GM18519 (cell line): ENCODE results near the gene GTPBP6.
A peak's percentile ranks its signal among the peaks of the same experiment; 100 is the strongest.
"Not testable (repeated sequence)": the region's sequence is repeated elsewhere in the genome, so short reads cannot be mapped to it uniquely, and the experiment has no call there.

Experiments
- ATAC-seq: cut with Tn5 transposase; IDR thresholded peaks from one replicate; pipeline ENCODE4 v1.9.1; 2021; ENCODE audit warnings: mild to moderate bottlenecking, moderate library complexity; ENCODE audit not compliant: unreplicated experiment, low FRiP score

The GTPBP6 gene

GRCh38 chrX:320126-320783 is 1.7 kb upstream of the GTPBP6 start:
- ATAC-seq = no peak

GRCh38 chrX:319579-320125 is 1.1 kb upstream of the GTPBP6 start:
- ATAC-seq = no peak

DNA sequence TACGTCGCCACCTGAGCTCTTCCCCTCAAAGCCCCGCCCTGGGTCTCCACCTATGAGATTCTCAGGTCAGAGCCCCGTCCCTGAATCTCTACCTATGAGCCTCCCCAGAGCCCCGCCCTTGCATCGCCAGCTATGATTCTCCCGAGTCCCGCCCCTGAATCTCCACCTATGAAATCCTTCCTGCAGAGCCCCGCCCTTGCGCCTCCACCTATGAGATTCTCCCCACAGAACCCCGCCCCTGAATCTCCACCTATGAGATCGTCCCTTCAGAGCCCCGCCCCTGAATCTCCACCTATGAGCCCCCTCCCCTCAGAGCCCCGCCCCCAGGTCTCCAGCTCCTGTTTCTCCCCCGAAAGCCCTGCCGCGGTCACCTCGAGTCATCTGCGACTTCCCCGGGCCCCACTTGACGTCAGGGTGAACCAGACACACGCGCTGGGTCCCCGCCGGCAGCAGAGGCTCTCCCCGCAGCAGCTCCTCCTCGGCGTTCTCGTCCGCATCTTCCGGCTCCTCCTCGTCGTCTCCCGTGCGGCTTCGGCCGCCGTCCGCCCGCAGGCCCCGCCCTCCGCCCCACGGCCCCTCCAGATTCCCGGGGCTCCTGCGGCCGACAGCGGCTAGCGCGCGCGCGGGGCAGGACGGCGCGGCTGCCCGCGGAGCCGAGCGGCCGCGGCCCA is 393 bp downstream of the GTPBP6 start:
- ATAC-seq = peak; percentile 50

DNA sequence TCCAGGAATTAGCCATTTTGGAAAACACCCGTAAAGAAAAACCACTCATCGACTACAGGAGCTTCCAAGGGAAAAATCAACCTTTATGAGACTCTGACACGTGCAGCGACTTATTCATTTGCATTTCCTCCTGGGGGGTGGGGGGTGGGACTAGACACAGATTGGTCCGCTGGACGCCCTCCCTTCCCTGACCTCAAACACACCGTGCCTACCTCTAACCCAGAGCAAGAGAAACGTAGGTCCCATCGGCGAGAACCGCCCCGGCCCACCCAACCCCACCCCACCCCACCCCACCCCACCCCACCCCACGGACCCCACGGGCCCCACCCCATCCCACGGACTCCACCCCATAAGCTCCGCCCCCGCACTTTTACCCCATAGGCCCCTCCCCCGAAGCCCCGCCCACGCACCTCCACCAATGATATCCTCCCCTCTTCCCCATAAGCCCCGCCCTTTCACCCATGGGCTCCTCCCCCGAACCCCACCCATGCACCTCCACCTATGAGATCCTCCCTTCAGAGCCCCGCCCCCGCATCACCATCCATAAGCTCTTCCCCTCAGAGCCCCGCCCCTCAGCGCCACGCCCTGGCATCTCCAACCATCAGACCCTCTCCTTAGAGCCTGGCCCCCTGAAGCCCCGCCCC is 1.1 kb downstream of the GTPBP6 start:
- no peak for ATAC-seq

GRCh38 chrX:316351-317325 is 2.0 kb downstream of the GTPBP6 start:
- no peak for ATAC-seq

- no peak for ATAC-seq
These were observed 3.6 kb downstream of the GTPBP6 start for GRCh38 chrX:314781-315595.

DNA sequence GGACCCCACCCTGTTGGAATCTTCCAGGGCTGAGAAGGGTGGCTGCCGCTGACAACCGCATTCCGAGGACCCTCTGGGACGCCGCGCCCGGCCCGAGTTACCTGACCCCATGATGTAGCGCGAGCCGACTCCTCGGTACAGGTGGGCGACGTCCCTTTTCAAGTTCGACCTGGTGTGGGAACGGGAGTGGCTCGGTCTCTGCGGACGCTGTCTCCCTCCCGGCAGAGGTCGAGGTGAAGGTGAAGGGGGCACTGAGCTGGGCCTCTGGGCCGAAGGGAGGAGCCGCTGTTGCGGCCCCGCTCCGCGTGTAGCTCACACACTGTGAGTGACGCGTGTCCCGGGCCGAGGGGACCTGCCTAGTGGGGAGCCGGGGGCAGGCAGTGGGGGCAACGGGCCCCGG is 4.5 kb downstream of the GTPBP6 start:
- no peak for ATAC-seq

DNA sequence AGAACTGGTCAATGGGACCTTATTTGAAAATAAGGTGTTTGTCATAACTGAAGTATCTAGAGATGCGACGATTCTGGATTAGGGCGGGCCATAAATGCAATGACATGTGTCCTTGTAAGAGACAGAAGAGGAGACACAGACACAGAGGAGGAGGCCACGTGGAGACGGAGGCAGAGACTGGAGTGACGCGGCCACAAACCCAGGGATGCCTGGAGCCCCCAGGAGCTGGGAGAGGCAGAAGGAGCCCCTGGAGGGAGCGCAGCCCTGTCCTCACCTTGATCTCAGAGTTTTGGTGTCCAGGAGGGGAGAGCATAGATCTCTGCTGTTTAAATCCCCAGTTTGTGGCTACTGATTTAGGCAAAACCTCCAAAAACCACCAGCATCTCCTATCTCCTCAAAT is 5.0 kb downstream of the GTPBP6 start:
- ATAC-seq = no peak

DNA sequence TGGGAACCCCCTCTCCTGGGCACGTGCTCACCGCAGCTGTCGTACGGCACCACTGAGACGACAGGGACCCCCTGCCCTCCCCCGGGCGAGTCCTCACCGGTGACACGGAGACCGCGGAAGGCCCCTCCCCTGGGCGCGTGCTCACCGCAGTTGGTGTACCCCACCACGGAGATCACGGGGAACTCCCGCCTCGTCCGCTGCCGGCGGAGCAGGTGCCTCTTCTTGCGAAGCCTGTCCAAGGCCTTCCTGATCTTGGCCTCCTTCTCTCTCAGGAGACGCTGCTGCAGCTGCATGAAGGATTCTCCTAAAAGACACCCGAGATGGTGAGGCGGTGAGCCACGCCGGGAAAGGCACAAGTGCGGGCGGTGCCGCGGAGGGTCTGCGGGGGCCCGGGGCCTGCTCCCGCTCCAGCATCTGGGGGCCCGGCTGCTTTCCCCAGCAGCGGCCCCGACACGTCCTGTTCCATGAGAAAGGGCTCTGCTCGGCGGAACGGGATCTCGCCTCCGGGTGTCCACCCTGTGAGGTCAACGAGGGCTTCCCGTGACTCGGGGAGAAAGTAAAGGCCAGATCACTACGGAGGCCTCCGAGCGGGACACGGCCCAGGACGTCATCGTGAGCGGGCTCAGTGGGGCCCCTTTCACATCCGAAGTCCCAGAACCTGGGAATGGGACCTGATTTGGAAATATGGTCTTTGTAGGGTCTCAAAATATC is 5.8 kb downstream of the GTPBP6 start:
- ATAC-seq = no peak

DNA sequence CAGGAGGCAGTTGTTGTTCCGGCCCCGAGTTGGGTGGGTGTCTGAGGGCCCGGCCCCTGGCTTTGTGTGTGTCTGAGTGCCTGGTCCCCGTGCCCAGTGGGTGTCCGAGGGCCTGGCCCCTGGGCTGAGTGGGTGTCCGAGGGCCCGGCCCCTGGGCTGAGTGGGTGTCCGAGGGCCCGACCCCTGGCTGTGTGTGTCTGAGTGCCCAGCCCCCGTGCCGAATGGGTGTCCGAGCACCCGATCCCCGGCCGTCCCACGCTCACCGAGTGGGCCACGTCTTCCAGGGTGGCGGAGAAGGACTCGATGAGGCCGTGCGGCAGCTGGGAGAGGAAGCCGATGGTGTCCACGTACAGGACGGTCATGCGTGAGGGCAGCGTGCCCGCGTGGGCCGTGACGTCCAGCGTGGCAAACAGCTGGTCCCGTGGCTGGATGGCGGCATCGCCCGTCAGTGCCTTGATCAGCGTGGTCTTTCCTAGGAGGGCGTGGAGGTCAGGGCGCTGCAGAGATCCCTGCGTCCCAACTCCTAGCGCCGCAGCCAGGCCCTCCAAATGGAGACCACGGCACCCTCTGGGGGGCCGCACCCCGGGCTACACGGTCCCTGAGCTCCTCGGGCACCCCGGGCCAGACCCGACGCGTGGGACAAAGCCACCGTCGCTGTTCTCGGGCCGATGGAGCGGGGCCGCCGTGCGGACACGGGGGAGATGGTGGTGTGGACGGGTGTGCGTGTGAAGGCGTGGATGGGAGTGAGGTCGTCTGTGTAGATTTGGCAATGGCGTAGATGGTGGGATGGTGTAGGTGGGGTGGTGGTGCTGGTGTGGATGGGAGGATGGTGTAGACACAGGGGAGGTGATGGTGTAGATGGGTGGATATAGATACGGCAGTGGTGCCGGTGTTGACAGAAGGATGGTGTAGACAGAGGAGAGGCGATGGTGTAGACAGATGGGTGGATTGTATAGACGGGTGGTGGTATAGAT is 7.2 kb downstream of the GTPBP6 start:
- ATAC-seq = no peak

DNA sequence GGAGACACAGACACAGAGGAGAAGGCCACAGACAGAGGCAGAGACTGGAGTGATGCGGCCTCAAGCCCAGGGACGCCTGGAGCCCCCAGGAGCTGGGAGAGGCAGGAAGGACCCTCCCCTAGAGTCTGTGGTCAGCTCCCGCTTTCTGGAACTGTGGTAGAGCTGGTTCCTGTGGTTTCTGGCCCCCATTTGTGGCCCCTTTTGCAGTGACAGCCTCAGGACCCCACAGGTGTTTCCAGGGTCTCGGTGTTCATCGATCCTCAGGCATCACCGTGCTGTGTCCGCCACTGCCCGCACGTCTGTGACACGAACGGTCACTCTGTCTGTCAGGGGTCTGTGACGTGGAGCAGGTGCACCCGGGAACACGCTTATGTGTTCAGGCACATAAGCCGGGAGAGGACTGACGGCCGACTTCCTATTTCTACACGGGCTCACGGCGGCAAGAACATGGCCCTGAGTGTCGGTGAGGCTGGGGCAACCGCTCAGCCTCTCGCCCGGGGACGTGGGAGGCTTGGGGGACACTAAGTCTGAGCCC is 7.9 kb downstream of the GTPBP6 start:
- ATAC-seq = no peak

GRCh38 chrX:308821-309520 is 9.6 kb downstream of the GTPBP6 start:
- no peak for ATAC-seq

DNA sequence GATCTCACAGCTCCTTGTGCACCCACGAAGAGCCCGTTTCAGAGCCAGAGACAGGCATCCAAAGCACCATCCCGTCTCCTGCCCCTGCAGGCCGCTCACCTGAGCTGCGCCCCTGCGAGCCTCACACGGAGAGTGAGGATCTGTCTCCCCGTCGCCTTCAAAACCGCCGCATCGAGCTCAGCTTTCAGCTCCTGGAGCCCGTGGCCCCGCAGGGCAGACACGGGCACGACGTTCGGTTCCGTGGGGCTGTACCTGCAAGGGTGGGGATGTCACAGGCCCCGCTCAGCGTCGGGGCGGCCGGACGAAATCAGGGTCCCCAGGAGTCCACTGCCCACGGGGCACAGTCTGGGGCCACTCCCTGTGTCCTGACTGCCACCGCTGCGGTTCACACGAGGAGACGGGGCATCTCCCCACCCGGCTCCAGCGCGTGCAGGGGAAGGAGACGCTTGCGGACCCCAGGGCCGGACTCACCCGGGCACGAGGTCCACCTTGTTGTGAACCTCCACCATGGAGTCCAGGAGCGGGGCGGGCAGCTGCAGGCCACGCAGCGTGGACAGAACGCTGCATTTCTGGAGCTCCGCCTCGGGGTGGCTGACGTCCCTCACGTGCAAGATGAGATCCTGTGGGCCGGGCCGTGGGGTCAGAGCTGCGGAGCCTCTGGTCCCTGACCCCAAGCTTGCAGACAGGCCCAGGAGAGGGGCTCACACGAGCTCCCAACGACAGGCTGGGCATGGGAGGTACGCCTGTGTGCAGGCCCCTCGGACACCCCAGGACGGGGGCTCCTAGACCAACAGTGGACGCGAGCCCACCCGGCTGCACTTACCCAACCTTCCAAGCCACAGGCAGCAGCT is 11.1 kb downstream of the GTPBP6 start:
- no peak for ATAC-seq

- ATAC-seq = not testable (repeated sequence)
These were observed 11.9 kb downstream of the GTPBP6 start for GRCh38 chrX:306614-307251.

DNA sequence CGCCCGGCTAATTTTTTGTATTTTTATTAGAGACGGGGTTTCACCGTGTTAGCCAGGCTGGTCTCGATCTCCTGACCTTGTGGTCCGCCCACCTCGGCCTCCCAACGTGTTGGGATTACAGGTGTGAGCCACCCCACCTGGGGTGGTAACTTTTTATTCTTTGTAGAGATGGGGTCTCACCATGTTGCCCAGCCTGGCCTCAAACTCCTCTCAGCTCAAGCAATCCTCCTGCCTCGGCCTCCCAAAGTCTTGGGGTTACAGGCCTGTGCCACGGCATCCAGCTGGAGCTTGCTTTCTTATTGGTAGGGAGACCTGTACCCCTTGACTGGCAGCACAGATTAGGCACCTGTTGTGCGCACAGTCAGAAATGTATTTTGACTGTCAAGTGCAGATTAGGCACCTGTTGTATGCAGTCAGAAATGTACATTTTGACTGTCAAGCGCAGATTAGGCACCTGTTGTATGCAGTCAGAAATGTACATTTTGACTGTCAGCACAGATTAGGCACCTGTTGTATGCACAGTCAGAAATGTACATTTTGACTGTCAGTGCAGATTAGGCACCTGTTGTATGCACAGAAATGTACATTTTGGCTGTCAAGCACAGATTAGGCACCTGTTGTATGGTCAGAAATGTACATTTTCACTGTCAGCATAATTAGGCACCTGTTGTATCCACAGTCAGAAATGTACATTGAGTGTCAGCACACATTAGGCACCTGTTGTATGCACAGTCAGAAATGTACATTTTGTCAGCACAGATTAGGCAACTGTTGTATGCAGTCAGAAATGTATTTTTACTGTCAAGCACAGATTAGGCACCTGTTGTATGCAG is 12.6 kb downstream of the GTPBP6 start:
- ATAC-seq = not testable (repeated sequence)
